ENCODE measurements around the gene HJURP.

The HJURP gene

GRCh38 chr2:233829193-233830110 is 24.9 kb downstream of the HJURP start:
- DNase-seq = no peak

- DNase-seq = no peak
Observed at GRCh38 chr2:233828546-233829192, 25.7 kb downstream of the HJURP start.

- no peak for DNase-seq
Observed at GRCh38 chr2:233824373-233824772, 30.0 kb downstream of the HJURP start.

DNA sequence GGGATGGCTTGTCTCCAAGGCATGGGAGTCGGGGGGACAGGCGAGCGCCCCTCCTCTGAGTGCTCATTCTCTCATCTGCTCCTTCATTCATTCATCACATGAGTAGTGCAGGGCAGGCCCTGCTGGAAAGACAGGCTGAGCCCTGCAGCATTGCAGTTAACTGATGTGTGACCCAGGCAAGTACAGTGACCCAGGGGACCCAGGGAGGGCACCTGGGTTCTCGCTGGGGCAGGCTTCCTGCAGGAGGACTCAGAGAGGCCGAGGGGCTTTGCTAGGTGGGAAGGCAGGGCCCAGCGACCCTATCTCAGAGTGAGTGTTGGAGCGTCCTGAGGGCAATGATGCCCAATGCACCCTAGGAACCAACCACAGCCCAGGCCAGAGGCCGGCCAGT is 30.6 kb downstream of the HJURP start:
- DNase-seq = no peak

DNA sequence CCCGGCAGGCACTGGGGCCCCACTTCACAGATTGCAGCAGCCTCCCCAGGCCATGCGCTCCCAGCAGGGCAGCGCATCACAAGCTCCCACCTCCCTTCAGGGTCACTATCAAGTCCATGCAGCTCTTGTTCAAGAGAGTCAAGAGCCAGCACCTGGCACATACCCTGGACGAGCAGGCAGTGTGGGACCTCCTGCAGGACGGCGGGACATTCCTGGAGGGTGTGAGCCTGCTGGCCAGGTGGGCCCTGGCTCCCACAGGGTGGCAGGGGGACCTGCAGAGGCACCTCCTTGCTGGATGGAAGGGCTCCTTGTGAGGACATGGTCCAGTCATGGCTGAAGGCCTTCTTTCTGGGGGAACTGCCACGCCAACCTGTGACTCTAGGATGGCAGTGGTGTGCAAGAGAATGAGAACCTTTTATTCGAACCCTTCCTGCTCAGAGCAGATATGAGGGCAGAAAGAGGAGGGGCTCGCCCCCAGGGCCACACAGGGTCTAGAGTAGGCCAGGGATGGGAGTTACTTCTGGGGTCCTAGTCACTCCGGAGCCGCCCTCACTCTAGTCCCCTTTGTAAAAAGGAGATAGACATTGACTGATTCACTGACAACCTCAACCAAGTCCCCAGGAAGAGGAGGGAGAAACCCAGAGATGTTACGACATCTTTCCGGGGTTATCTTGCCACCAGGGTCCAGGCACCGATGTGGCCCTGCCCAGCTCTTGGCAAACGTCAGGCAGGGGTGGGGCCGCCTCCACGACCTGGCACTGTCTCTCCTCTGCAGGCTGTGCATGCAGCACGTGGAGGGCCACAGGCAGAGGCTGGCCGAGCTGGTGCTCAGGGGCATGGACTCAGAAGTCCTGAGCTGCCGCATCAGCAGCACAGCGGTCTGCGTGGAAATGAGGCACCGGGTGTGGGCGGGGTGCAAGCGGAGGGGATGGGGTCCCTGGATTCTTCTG is 31.3 kb downstream of the HJURP start:
- no peak for DNase-seq

DNA sequence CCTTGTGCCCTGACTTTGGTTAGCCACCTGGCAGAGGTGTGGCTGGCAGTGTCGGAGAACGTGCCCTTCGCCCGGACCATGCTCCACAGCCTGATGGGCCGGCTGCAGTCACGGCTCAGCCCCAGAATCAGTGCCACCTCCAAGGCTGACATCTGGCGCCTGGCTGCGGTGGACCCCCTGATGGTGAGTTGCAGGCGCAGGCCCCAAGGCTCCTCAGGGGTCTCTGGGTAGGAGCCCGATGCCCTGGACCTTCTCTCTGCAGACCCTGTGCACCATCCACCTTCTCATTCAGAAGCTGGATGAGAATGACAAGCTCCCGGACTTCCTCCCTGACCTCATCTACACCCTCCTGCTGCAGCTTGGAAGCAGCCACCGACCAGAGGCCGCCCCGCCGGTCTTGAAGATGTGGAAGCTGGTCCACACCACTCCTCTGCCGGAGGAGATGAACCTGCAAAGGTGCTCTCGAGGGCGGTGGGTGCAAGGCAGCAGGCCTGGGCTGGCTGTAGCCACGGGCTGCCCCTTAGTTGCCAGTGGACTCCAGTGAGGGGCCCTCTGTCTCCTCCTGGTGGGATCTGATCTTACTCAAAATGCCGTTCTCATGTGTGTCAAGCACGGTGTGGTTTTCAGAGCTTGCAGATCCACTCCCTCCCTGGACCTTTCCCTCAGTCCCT is 32.1 kb downstream of the HJURP start:
- no peak for DNase-seq

DNA sequence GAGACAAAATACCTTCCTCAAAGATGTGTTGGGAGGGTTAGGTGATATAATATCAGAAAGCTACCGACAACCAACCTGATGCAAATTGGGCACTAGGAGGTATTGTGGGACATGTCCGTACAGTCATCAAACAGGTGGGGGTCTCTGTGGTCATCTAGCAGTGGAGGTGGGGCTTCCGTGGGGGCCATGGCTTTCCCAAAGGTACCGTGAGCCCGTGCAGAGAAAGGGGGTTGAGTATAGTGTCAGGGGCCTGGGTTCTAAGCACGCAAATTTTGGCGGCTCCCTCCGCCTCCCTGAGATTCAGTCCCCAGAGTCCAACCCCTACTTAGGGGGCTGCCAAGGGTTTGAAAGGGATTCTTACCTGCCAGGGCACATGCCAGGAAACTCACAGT is 32.6 kb downstream of the HJURP start:
- DNase-seq = no peak

DNA sequence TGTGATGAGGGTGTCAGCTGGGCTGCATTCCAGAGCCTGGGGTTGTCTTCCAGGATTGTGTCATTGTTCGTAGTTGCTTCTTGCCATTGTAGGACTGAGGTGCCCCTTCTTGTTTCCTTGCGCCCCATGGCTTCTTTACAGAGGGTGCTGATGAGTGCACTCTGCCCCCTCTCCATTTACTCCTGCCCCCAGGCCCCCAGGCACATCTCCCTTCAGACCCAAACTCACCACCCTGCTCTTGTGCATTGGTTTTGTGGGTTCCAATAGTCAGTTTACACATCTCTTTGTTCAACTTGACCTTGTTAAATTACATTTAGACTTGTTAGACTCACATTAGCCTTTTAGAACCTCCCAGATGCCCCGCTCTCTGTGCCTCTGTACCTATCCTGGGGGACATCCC is 33.1 kb downstream of the HJURP start:
- no peak for DNase-seq

DNA sequence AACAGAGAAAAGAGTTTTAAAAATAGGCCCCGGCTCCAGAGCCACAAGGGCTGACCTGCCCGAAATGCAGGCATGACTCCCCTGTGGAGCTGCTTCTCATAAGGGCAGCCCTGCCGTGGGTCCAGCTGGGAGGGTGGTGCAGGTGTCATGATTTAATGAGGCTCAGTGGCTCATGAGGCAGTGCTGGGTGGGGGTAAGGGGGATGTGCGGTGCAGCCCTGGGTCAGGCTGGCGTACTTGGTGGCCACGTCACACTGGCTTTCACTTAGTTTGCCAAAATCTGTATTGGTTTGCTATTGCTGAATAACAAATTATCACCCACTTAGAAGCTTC is 33.6 kb downstream of the HJURP start:
- no peak for DNase-seq

DNA sequence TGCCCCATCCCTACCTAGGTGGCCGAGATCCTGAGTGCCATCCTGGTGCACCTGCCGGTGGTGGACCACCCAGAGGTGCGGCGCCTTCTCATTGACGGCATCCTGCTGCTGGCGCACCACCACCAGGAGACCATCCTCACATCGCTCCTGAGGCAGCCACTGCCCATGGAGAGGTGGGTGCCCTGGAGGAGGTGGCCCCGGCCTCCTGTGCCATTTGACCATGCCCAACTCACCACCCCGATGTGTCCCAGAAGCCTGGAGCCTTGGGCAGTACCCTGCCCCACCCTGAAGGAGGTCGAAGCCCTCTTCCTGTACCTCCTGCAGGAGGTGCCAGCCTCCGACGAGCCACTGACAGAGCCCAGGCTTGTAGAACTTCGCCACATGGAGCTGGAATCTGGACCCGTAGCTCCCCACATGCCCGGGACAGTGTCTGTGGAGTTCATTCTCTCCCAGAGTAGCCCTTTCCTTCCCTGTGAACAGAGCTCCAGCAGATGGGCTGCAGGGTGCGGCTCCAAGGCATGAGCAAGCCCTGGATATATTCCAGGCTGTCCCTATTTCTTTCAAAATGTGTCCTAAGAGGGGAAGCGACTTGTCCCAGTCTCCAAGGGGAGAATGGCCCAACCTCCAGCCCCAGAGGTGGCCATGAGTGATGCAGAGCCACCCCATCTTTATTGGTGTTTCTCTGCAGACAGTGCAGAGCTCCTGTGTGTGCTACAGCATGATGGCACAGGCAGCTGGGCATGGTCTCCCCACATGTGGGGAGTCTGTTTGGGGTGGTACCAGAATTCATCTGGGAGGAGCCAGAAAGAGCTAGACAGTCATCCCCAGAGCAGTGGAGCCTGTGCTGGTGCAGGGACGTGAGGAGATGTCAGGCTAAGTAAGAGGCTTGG is 34.2 kb downstream of the HJURP start:
- DNase-seq = no peak

DNA sequence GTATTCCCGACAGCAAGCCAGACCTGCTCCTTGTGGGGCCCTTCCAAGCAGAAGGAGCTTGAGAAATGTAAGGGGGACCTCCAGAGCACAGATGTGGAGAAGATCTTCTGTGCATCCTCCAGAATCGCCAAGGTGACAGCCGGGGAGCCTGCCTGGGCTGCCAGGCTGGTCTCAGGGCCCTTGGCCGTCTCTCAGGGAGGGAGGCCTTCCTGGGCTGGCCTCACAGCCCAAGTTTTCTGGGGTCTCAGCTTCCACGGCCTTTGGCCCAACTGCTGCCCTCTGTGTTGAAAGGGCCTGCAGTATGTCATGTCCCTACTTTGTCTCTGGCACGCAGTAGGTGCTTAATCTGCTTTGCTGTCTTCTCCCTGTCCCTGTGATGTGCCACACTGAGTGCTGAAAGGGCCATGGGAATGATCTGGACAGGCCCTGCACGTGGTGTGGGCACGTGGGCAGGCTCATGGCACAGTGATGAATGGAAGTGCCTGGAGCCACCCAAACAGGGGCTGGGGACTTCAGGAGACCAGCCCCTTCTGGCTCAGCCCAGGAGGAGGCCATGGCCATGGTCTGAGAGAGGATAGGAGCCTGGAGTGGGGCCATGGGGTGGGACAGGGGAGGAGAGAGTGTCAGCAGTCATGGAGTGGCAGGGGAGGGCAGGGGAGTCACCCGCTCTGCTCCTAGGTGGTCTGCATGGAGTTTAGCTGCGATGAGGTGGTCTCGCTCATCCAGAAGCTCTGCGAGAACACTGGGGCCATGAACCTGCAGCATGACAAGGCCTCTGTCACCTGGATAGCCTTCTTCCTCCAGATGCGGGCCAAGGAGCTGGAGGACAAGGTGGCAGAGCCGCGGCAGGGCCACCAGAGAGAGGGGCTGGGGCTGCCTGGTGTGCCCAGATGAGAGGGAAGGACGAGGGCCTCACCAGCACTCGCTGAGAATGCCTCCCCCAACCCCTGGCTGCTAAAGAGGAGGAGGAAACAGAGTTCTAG is 35.4 kb downstream of the HJURP start:
- no peak for DNase-seq

DNA sequence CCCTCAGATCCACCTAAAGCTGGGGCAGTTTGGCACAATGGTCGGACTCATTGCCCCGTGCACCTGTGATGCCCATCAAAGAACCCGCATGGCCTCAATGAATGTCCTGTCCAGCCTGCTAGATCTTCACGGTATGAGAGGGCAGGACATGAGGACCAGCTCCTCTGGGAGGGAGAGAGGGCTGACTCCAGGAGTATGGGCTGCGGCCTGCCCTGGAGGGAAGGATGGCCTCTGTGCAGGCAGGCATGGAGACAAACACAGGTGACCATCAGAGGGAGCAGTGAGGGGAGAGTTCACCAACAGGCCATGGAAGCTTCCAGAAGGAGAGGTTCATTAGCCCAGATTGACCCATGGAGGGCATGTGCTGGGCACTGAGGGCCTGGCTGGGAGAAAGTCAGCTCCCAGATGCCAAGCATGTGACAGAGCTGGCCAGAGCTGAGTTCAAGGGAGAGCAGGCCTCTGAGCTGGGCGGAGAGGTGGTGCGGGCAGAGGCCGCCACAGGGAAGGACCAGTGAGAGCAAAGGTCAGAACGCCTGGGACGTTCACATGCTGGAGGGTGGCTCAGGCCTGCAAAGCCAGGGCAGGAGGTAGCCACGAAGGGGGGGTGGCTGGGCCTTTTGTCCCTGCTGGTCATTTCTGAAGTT is 36.2 kb downstream of the HJURP start:
- no peak for DNase-seq

DNA sequence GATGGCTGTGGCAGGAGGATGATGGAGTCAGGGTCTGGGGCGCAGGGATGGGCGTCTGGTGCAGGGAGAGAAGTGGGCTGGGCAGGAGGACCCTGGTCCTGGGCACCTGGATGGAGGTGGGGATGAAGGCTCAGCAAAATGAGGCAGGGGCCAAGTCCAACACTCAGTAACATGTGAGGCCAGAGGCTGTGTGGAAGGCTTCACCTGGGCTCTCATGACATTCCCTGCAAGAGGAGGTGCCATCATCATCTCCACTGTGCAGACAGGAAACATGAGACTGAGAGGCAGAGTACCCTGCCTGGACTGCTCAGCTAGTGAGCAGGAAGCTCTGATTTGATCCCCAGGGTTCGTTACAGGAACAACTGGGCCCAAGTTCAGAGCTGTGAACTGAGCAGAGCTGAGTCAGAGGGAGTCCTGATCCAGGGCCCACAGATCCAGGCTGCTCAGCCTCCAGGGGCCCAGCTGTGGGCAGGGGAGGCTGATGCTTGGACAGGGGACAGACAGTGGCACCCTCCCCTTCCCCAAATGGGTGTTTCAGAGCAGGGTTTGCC is 36.9 kb downstream of the HJURP start:
- no peak for DNase-seq

GRCh38 chr2:233816771-233817170 is 37.6 kb downstream of the HJURP start:
- DNase-seq = no peak

DNA sequence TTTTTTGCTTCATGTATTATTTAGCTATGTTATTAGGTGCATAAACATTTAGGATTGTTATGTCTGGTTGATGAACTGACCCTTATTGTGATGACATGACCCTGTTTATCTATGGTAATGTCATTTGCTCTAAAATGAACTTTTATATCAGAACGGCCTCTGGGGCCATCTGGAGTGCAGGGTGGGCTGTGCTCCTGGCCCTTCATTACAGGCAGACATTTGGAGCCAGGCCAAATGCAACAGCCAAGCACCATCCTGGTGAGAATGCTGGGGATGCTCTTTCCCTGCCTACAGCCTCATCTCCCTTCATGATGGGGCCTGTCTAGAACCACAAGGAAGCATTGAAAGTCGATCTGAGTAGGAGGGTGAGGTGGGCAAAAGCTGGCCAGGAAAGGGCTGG is 38.0 kb downstream of the HJURP start:
- DNase-seq = no peak

DNA sequence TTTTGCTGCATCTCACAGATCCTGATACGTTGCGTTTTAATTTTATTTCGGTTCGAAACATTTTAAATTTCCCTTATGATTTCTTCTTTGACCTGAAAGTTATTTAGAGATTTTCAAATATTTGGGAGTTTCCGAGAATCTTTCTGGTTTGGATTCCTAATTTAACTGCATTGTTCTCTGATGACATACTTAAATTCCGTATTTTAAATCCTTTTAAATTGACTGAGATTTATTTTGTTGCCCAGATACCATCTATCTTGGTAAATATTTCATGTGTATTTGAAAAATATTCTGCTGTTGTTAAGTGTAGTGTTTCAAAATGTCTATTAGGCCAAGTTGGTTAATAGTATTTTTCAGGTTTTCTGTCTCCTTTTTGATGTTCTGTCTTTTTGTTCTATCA is 38.5 kb downstream of the HJURP start:
- no peak for DNase-seq

DNA sequence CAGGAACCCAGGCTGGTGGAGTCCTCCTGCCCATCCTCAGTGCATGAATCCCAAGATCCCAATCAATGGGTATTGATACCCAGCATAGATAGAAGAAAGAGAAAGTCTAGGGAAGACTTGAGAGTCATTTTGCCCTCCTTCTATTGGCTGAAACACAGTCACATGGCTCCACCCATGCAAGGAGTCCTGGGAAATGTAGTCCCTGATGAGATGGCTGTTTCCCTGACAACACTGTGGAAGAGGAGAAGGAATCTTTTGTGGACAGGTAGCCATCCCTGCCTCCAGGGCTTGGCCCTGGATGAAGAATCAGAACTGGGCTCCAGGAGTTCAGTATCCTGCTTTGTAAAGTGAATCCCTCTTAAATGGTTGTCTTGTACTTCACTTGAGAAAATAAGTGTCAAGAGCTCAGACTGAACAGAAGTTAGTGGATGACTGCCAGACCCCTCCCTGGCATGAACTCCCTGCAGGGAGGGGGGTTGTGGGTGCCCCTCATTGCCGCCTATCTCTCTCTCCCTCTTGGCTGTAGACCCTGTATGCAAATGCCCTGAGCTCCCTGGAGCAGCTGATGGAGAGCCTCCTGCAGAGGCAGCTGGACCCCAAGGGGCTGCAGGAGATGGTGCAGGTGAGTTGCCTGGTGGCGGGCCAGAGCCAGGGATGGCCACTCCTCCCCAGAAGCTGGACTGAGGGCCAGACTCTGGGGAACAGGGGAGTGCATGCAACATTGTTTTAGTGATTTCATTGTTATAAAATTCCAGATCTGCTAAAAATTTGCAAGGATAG is 40.1 kb downstream of the HJURP start:
- DNase-seq = no peak

- DNase-seq = no peak
Observed at GRCh38 chr2:233813236-233814055, 40.9 kb downstream of the HJURP start.
